Ishikawa (cell line): Measurements from ENCODE around the gene NCF4.
A peak's percentile ranks its signal among the peaks of the same experiment; 100 is the strongest.

Experiments
- CEBPB ChIP-seq: IDR thresholded peaks from 2 replicates; pipeline ENCODE4 v1.6.1; 2012
- CREB1 ChIP-seq: IDR thresholded peaks from 2 replicates; pipeline ENCODE4 v1.6.1; 2012; ENCODE audit warnings: low read depth
- EGR1 ChIP-seq: IDR thresholded peaks from 2 replicates; pipeline ENCODE4 v1.6.1; 2012
- EP300 ChIP-seq: IDR thresholded peaks from 2 replicates; pipeline ENCODE4 v1.6.1; 2012; ENCODE audit warnings: borderline replicate concordance
- FOXM1 ChIP-seq: IDR thresholded peaks from 2 replicates; pipeline ENCODE4 v1.6.1; 2012; ENCODE audit warnings: low read depth, borderline replicate concordance
- MAX ChIP-seq: IDR thresholded peaks from 2 replicates; pipeline ENCODE4 v1.6.1; 2012
- NFIC ChIP-seq: IDR thresholded peaks from 2 replicates; pipeline ENCODE4 v1.6.1; 2012
- RAD21 ChIP-seq: IDR thresholded peaks from 2 replicates; pipeline ENCODE4 v1.6.1; 2012; ENCODE audit warnings: low read depth
- TAF1 ChIP-seq: IDR thresholded peaks from 2 replicates; pipeline ENCODE4 v1.6.1; 2012; ENCODE audit warnings: low read depth, mild to moderate bottlenecking
- TCF12 ChIP-seq: IDR thresholded peaks from 2 replicates; pipeline ENCODE4 v1.6.1; 2012; ENCODE audit warnings: low read depth
- TEAD4 ChIP-seq: IDR thresholded peaks from 2 replicates; pipeline ENCODE4 v1.6.1; 2012
- USF1 ChIP-seq: IDR thresholded peaks from 2 replicates; pipeline ENCODE4 v1.6.1; 2012
- YY1 ChIP-seq: IDR thresholded peaks from 2 replicates; pipeline ENCODE4 v1.6.1; 2012; ENCODE audit warnings: low read depth
- ZBTB7A ChIP-seq: IDR thresholded peaks from 2 replicates; pipeline ENCODE4 v1.6.1; 2012; ENCODE audit warnings: low read depth
- TF ChIP-seq, protein P1 (sequence below): IDR thresholded peaks from 2 replicates; pipeline ENCODE4 v1.6.1; 2012; ENCODE audit warnings: low read depth, mild to moderate bottlenecking

NCF4 gene

GRCh38 chr22:36816636-36817524 lies 43.9 kb upstream of the NCF4 start, which contains the start of gene PVALB:
PVALB (minus strand) TSS chr22:36817035; CDS start chr22:36817005, 30 bp downstream.
- TF ChIP-seq YY1, result no peak
- TF ChIP-seq FOXM1, result no peak
- TF ChIP-seq RAD21, result no peak
- TF ChIP-seq TAF1, result no peak
- TF ChIP-seq EP300, result no peak
- peak; percentile 73 for TF ChIP-seq NFIC
- TF ChIP-seq CEBPB, result no peak
- TF ChIP-seq TEAD4, result no peak
- no peak for TF ChIP-seq ZBTB7A

GRCh38 chr22:36817525-36817848 lies 43.3 kb upstream of the NCF4 start:
- TF ChIP-seq MAX (no peak), CREB1 (no peak), EGR1 (no peak), FOXM1 (no peak), CEBPB (no peak), ZBTB7A (no peak), EP300 (no peak), USF1 (no peak), TAF1 (no peak), TCF12 (no peak), YY1 (no peak), TEAD4 (no peak), RAD21 (no peak), NFIC (no peak)
- TF ChIP-seq, protein P1, sequence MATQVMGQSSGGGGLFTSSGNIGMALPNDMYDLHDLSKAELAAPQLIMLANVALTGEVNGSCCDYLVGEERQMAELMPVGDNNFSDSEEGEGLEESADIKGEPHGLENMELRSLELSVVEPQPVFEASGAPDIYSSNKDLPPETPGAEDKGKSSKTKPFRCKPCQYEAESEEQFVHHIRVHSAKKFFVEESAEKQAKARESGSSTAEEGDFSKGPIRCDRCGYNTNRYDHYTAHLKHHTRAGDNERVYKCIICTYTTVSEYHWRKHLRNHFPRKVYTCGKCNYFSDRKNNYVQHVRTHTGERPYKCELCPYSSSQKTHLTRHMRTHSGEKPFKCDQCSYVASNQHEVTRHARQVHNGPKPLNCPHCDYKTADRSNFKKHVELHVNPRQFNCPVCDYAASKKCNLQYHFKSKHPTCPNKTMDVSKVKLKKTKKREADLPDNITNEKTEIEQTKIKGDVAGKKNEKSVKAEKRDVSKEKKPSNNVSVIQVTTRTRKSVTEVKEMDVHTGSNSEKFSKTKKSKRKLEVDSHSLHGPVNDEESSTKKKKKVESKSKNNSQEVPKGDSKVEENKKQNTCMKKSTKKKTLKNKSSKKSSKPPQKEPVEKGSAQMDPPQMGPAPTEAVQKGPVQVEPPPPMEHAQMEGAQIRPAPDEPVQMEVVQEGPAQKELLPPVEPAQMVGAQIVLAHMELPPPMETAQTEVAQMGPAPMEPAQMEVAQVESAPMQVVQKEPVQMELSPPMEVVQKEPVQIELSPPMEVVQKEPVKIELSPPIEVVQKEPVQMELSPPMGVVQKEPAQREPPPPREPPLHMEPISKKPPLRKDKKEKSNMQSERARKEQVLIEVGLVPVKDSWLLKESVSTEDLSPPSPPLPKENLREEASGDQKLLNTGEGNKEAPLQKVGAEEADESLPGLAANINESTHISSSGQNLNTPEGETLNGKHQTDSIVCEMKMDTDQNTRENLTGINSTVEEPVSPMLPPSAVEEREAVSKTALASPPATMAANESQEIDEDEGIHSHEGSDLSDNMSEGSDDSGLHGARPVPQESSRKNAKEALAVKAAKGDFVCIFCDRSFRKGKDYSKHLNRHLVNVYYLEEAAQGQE, result no peak

GRCh38 chr22:36818010-36818642 lies 42.7 kb upstream of the NCF4 start:
- TF ChIP-seq TCF12 (no peak), NFIC (no peak), TAF1 (no peak), EGR1 (no peak), MAX (no peak)

DNA sequence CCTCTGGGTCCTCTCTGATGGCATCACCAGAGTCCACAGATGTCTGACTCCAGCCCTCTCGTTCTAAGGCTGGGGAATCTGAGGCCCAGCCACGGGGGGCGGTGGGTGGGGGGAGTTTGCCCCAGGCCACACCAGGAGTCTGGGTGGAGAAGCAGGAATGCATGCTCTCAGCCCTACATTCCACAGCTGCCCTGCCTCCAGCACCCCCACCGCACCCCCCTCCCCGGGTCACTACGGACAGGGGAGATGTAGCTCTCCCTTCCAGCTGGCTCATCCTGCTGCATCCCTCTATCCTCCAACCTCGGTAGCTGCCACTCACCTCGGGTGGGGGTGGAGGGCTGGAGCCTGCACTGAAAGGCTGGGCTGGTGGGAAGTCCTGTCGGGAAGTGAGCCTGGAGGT lies 41.7 kb upstream of the NCF4 start:
- TF ChIP-seq TEAD4, result no peak

- no peak for TF ChIP-seq CEBPB
- no peak for TF ChIP-seq EGR1
- no peak for TF ChIP-seq MAX
- no peak for TF ChIP-seq ZBTB7A
- TF ChIP-seq FOXM1, result no peak
- TF ChIP-seq CREB1, result no peak
- TF ChIP-seq USF1, result no peak
- TF ChIP-seq TCF12, result no peak
- no peak for TF ChIP-seq EP300
- no peak for TF ChIP-seq TAF1
- TF ChIP-seq RAD21, result no peak
Observed at GRCh38 chr22:36822581-36822980, 38.2 kb upstream of the NCF4 start.

DNA sequence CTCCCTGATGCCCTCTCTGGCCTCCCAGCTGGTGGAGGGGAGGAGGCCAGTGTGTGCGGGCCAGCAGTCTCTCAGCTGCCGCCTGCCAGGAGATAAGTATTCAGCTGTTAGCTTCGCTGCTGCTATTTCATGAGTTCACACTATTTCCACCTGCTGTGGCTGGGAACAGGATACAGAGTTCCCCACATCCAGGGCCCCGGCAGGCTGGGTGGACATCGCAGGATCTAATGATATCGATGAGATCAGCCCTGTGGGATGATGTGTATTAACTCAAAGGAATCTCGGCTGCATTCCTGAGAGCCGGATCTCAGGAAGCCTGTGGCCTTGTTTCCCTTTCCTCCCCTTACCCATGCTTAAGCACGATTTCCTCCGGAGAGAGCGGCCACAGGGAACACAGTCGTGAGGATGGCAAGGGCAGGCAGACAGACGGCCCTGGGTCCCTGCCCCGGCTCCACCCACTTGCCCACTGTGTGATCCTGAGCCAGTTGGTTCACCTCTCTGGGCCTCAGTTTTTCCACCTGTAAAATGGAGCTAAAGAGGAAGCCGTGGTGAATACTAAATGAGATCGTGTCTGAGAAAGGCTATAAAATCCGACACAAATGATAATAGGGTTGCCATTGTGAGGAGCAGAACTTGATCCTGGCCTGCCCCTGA lies 37.5 kb upstream of the NCF4 start:
- TF ChIP-seq RAD21, result no peak
- TF ChIP-seq FOXM1, result no peak
- TF ChIP-seq TEAD4, result no peak
- no peak for TF ChIP-seq EGR1
- TF ChIP-seq, protein P1, result no peak
- no peak for TF ChIP-seq USF1
- no peak for TF ChIP-seq CREB1
- no peak for TF ChIP-seq ZBTB7A
- TF ChIP-seq CEBPB, result no peak
- TF ChIP-seq YY1, result no peak
- TF ChIP-seq TCF12, result no peak
- TF ChIP-seq MAX, result no peak
- no peak for TF ChIP-seq NFIC
- no peak for TF ChIP-seq EP300
- no peak for TF ChIP-seq TAF1
